ENCODE data around the gene MCRS1.
A peak's percentile ranks its signal among the peaks of the same experiment; 100 is the strongest.

MCRS1 gene

DNA sequence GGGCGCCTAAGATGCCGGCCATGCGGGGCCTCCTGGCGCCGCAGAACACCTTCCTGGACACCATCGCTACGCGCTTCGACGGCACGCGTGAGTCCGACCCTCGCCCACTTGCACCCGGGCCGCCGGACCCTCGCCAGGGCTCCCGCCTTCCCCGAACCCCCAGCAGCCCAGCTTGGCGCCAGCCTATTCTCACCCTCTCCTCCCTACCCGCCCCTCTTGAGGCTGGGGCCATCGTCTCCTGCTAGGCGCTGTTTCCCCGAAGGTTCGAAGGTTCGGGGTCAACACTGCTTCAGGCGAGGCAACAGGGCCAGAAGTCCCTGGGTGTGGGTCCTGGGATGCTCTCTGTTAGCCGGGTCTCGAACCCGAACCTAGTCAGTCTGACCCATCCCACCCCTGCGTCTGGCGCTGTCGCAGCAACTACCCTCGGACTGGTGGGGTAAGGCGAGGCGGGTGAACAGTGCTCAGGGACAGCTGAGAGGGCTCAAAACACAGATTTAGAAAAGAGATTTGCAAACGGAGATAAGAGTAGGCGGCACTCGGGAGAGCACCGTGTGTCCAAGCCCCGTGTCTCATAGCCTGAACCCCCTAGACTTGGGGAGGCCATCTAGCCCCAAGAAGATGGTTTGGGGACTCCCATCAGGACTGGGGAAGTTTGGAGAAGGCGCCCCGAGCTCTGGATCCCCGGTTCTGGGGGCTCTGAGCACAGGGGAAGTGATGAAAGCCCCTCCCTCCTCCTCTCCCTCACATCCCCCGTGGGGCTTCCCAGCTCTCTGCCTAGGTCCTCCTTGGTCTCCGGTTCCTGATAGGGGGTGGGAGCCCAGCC, 28.3 kb downstream of the MCRS1 start:
- H3K4me2 ChIP-seq (ENCODE audit: low read depth, low read length, poor library complexity, severe bottlenecking), result no peak overlapping the region
- no peaks in the 10 kb centered on the region for H3K9me3 ChIP-seq (ENCODE audit: insufficient read depth, low read depth, low read length)
- H2AFZ ChIP-seq (ENCODE audit: low read length), result no peak overlapping the region
- TF ChIP-seq EZH2phosphoT487 (IDR thresholded peaks at IDR 0.05; ENCODE audit: borderline replicate concordance), result no peak
- TF ChIP-seq, protein P1, sequence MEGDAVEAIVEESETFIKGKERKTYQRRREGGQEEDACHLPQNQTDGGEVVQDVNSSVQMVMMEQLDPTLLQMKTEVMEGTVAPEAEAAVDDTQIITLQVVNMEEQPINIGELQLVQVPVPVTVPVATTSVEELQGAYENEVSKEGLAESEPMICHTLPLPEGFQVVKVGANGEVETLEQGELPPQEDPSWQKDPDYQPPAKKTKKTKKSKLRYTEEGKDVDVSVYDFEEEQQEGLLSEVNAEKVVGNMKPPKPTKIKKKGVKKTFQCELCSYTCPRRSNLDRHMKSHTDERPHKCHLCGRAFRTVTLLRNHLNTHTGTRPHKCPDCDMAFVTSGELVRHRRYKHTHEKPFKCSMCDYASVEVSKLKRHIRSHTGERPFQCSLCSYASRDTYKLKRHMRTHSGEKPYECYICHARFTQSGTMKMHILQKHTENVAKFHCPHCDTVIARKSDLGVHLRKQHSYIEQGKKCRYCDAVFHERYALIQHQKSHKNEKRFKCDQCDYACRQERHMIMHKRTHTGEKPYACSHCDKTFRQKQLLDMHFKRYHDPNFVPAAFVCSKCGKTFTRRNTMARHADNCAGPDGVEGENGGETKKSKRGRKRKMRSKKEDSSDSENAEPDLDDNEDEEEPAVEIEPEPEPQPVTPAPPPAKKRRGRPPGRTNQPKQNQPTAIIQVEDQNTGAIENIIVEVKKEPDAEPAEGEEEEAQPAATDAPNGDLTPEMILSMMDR (conservative IDR thresholded peaks at IDR 0.05; ENCODE audit: low read length), result no peak
- H3K9ac ChIP-seq (ENCODE audit: low read depth, low read length, poor library complexity, severe bottlenecking), result no peak overlapping the region
- H4K20me1 ChIP-seq (ENCODE audit: insufficient read depth, low read length, poor library complexity, severe bottlenecking), result no peaks in the 10 kb centered on the region
- H3K4me3 ChIP-seq (ENCODE audit: low read length, poor library complexity, severe bottlenecking), result no peak overlapping the region
- no peaks in the 10 kb centered on the region for H3F3A ChIP-seq (ENCODE audit: low read depth)
- H3K79me2 ChIP-seq (ENCODE audit: insufficient read depth, low read length), result no peaks in the 10 kb centered on the region
- H3K9me2 ChIP-seq (replicated peaks; ENCODE audit: low read depth, low read length), result no peaks in the 10 kb centered on the region
- peaks cover 9% of the 10 kb centered on the region for H3K27me3 ChIP-seq (ENCODE audit: insufficient read depth, low read length, poor library complexity, severe bottlenecking)
- H3K36me3 ChIP-seq (ENCODE audit: insufficient read depth, low read length), result no peaks in the 10 kb centered on the region
- peaks cover 5% of the 10 kb centered on the region for H3K4me1 ChIP-seq (ENCODE audit: insufficient read depth, low read length, poor library complexity, severe bottlenecking)

DNA sequence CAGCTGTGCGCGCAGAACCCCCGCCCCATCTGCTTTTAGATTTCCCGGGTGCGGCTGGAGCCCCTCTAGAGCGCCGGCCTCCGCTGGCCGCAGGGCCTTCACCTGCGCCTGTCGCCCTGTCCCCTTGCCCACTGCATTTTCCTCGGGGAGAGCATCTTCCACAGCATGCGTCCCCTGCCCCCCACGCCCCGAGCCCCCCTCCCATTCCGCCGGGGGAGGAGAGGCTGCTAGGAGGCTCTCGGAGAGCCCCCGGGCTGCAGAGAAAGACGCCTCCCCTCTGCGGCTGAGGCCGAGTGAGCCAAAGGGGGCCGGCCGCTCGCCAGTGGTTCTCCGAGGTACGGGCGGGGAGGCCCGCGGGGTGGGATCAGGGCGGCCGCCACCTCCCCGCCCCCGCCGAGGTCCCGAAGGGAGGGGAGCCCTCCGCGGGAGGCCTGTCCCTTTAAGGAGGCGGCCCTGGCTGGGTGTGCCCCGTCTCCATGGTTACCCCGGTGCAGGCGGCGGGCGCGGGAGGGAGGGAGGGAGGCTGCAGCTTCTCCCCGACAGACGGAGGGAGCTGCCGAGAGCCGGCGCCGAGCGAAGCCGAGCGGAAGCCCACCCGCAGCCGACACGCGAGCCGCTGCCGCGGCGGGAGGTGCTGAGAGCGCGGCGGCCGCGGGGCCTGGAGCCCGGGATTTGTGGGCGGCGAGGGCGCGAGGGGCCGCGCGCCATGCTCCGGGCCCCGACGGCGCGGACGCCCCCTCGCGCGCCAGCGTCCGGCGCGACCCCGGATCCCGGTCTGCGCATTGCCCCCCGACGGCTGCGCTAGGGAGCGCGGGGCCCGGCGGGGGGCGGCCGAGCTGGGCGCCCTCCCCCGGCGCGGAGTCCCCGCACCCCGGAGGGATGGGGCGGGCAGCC, 29.2 kb downstream of the MCRS1 start, which contains the start of gene KCNH3:
KCNH3 (plus strand) TSS at position 521 of the 894 bp plus-strand sequence. CDS start 387 bp downstream, outside the sequence.
- Histone ChIP-seq H3K4me1 (ENCODE audit: insufficient read depth, low read length, poor library complexity, severe bottlenecking) (peaks cover 5% of the 10 kb centered on the region), H3K9me2 (replicated peaks; ENCODE audit: low read depth, low read length) (no peaks in the 10 kb centered on the region), H3K9ac (ENCODE audit: low read depth, low read length, poor library complexity, severe bottlenecking) (peak within 1 kb of the TSS; percentile 26), H3K4me3 (ENCODE audit: low read length, poor library complexity, severe bottlenecking) (peak within 1 kb of the TSS; percentile 65), H2AFZ (ENCODE audit: low read length) (peak within 1 kb of the TSS; percentile 61), H3F3A (ENCODE audit: low read depth) (no peaks in the 10 kb centered on the region), H3K9me3 (ENCODE audit: insufficient read depth, low read depth, low read length) (no peaks in the 10 kb centered on the region), H3K36me3 (ENCODE audit: insufficient read depth, low read length) (no peaks in the 10 kb centered on the region), H4K20me1 (ENCODE audit: insufficient read depth, low read length, poor library complexity, severe bottlenecking) (no peaks in the 10 kb centered on the region), H3K4me2 (ENCODE audit: low read depth, low read length, poor library complexity, severe bottlenecking) (peak within 1 kb of the TSS; percentile 76), H3K27me3 (ENCODE audit: insufficient read depth, low read length, poor library complexity, severe bottlenecking) (peaks cover 9% of the 10 kb centered on the region), H3K79me2 (ENCODE audit: insufficient read depth, low read length) (no peaks in the 10 kb centered on the region)
- TF ChIP-seq, protein P1 (conservative IDR thresholded peaks at IDR 0.05; ENCODE audit: low read length), result no peak
- no peak for TF ChIP-seq EZH2phosphoT487 (IDR thresholded peaks at IDR 0.05; ENCODE audit: borderline replicate concordance)

DNA sequence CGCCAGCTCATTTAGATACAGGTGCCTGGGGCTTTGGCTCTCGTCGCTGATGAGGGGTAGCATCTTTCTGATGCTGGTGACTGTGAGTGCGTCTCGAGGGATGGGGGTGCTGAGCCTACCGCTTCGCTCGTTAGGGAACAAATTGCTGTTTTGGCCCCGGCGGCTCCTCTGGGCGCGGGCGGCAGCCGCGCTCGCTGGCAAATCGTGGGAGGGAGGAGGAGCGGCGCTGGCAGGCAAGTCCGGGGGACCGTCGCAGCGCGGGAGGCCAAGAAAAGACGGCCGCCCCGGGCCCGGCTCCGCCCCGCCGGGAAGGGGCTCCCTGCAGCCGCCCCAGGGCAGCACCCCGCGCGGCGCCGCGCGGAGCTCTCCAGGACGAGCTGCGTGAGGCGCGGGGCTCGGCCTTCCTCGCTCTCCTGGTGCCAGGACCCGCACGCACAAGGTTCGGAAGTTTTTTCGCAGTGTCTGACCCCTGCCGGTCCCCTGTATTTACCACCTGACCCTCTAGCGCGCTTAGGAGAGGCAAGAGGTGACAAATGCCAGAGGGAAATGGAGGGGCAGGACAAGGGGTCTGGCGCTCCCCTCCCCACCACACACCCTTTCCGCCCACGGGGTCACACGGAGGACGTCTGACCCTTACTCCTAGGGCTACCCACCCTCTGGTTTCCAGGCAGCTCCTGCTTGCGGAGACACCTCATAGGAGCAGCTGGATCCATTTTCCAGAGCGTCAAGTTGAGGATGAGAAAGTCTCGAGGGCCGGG, 30.0 kb downstream of the MCRS1 start:
- no peaks in the 10 kb centered on the region for H3K9me2 ChIP-seq (replicated peaks; ENCODE audit: low read depth, low read length)
- H3K36me3 ChIP-seq (ENCODE audit: insufficient read depth, low read length), result no peaks in the 10 kb centered on the region
- H3K4me1 ChIP-seq (ENCODE audit: insufficient read depth, low read length, poor library complexity, severe bottlenecking), result peaks cover 5% of the 10 kb centered on the region
- H4K20me1 ChIP-seq (ENCODE audit: insufficient read depth, low read length, poor library complexity, severe bottlenecking), result no peaks in the 10 kb centered on the region
- peak overlapping the region; percentile 61 for H2AFZ ChIP-seq (ENCODE audit: low read length)
- H3F3A ChIP-seq (ENCODE audit: low read depth), result no peaks in the 10 kb centered on the region
- H3K4me2 ChIP-seq (ENCODE audit: low read depth, low read length, poor library complexity, severe bottlenecking), result peak overlapping the region; percentile 76
- TF ChIP-seq EZH2phosphoT487 (IDR thresholded peaks at IDR 0.05; ENCODE audit: borderline replicate concordance), result no peak
- no peaks in the 10 kb centered on the region for H3K9me3 ChIP-seq (ENCODE audit: insufficient read depth, low read depth, low read length)
- H3K9ac ChIP-seq (ENCODE audit: low read depth, low read length, poor library complexity, severe bottlenecking), result peak overlapping the region; percentile 26
- H3K4me3 ChIP-seq (ENCODE audit: low read length, poor library complexity, severe bottlenecking), result peak overlapping the region; percentile 65
- peaks cover 9% of the 10 kb centered on the region for H3K27me3 ChIP-seq (ENCODE audit: insufficient read depth, low read length, poor library complexity, severe bottlenecking)
- no peaks in the 10 kb centered on the region for H3K79me2 ChIP-seq (ENCODE audit: insufficient read depth, low read length)

All from Loucy (cell line).